Measurements from ENCODE around the gene TMED7. TPM values are rescaled to one million over a fixed set of nuclear protein-coding genes. Genes with fewer than 3 reads are reported as not detected.

Gene TMED7
- total and polyA plus RNA-seq, 11 donors, result 22.0 to 99.1 (median 76.4) TPM

DNA sequence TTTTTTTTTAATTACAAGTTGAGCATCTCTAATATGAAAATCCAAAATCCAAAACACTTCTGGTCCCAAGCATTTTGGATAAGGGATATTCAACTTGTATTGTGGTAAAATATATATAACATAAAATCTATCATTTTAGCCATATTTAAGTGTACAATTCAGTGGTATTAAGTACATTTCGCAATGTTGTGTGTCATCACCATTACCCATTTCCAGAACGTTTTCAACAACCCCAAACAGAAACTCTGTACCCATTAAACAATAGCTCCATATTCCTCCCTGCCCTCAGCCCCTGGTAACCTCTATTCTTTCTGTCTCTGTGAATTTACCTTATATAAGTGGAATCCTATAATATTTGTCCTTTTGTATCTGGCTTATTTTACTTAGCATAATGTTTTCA is 48.5 kb downstream of the TMED7 start:
- TF ChIP-seq, protein P1, sequence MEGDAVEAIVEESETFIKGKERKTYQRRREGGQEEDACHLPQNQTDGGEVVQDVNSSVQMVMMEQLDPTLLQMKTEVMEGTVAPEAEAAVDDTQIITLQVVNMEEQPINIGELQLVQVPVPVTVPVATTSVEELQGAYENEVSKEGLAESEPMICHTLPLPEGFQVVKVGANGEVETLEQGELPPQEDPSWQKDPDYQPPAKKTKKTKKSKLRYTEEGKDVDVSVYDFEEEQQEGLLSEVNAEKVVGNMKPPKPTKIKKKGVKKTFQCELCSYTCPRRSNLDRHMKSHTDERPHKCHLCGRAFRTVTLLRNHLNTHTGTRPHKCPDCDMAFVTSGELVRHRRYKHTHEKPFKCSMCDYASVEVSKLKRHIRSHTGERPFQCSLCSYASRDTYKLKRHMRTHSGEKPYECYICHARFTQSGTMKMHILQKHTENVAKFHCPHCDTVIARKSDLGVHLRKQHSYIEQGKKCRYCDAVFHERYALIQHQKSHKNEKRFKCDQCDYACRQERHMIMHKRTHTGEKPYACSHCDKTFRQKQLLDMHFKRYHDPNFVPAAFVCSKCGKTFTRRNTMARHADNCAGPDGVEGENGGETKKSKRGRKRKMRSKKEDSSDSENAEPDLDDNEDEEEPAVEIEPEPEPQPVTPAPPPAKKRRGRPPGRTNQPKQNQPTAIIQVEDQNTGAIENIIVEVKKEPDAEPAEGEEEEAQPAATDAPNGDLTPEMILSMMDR (IDR thresholded peaks at IDR 0.05), result no peak
- TF ChIP-seq POLR2A (IDR thresholded peaks at IDR 0.05), result no peak

DNA sequence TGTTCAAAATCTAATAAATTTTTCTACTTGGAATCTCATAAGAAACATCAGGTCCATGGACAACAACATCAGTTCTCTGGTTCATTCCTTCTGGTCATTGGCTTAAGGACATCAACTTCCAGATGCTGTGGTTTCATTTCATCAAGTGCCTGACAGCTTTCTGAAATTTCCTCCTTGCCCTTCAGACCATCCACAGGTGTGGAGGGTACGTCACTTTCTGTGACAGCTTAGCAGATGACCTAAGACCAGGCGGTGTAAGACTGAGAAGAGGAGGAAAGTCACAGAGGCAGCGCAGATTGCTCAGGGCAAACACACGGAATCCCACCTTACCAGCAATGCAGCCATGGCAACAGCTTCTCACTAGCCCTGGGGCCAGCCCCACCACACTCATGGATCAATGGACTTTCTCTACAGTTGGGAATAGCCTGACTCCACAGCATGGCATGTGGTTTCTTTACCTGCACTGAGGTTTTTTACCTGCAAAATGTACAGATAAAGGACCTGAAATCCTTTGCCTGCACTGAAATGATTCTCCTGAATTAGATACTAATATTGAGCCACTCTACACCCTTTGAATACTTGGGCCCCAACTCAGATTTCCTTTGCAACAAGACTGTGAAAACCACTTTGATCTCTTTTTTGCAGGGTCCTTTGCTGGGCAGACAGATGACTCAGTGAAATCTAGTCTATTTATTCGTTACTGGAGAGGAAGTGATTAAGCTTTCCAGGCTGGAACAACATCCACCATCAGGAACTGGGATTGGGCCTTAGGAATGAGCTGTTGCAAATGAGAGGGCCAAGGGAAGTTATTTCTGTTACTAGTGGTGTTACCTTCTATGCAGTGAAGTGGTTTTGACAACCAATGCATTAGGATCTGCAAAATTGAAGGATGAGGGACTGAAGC is 50.4 kb downstream of the TMED7 start:
- 84 to 90% (median 86%) methylated on average over 5 of the region's 5 CpGs for WGBS, 4 donors
- H3K4me3 ChIP-seq, result no peak overlapping the region
- ATAC-seq (no peak), DNase-seq (no peak)
- peaks cover 0 to 8% (median 4%) of the 10 kb centered on the region in 9 donors for H3K36me3 ChIP-seq
- peaks cover 0 to 22% (median 0%) of the 10 kb centered on the region in 12 donors for H3K4me1 ChIP-seq
- H3K27ac ChIP-seq, result no peak overlapping the region
- peaks cover 0 to 4% (median 0%) of the 10 kb centered on the region in 12 donors for H3K9me3 ChIP-seq
- TF ChIP-seq, protein P1 (IDR thresholded peaks at IDR 0.05), result no peak
- no peak for TF ChIP-seq POLR2A (IDR thresholded peaks at IDR 0.05)
- H3K27me3 ChIP-seq, result no peaks in the 10 kb centered on the region
- intact Hi-C loops (cut with DNase I), result loop anchor here in 7 of 10 donors (2.0 to 5.0 kb wide), 5 partner anchors 198 to 268 kb away; no protein-coding TSS in a partner anchor

More for the DNA sequence above, 48.5 kb downstream of the TMED7 start:
- H3K9me3 ChIP-seq, result peaks cover 0 to 4% (median 0%) of the 10 kb centered on the region in 12 donors
- WGBS, 4 donors, result 86 to 94% (median 90%) methylated on average over 2 of the region's 2 CpGs
- H3K27ac ChIP-seq, result no peak overlapping the region
- DNase-seq, result no peak
- H3K4me1 ChIP-seq, result peaks cover 0 to 12% (median 0%) of the 10 kb centered on the region in 12 donors
- no peak overlapping the region for H3K4me3 ChIP-seq
- intact Hi-C loops (cut with DNase I), result loop anchor here in 3 of 10 donors (2.0 to 5.0 kb wide), 3 partner anchors 200 to 270 kb away; no protein-coding TSS in a partner anchor
- H3K36me3 ChIP-seq, result peaks cover 0 to 13% (median 9%) of the 10 kb centered on the region in 9 donors
- no peaks in the 10 kb centered on the region for H3K27me3 ChIP-seq
- no peak for ATAC-seq

DNA sequence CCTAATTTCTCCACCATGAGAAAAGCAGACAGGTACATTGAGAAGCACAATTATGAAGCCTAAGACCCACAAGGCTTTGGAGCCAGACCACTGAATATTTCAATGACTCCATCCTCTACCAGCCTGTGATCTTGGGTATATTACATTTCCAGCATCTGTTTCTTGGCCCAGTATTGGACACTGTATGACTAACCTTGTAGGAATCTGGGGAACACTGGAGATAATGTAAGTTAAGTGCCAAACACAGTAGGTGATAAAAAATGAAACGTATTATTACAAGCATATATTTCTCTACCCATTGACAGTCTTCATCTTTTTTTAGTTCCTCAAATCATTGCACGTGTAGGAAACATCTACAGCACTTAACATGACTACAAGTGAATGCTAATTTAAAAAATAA is 52.7 kb downstream of the TMED7 start:
- Histone ChIP-seq H3K4me1 (peaks cover 0 to 22% (median 0%) of the 10 kb centered on the region in 12 donors), H3K27me3 (no peaks in the 10 kb centered on the region), H3K27ac (no peak overlapping the region), H3K4me3 (no peak overlapping the region), H3K9me3 (peaks cover 0 to 4% (median 0%) of the 10 kb centered on the region in 12 donors), H3K36me3 (no peaks in the 10 kb centered on the region)
- DNase-seq (no peak), ATAC-seq (peak in 1 of 4 donors; percentile 39)
- TF ChIP-seq, protein P1 (IDR thresholded peaks at IDR 0.05), result no peak
- no peak for TF ChIP-seq POLR2A (IDR thresholded peaks at IDR 0.05)
- intact Hi-C loops (cut with DNase I), result loop anchor here in 3 of 10 donors (1.0 to 5.0 kb wide), 2 partner anchors 196 kb away; no protein-coding TSS in a partner anchor
- 44 to 63% (median 52%) methylated on average over 2 of the region's 2 CpGs for WGBS, 4 donors

DNA sequence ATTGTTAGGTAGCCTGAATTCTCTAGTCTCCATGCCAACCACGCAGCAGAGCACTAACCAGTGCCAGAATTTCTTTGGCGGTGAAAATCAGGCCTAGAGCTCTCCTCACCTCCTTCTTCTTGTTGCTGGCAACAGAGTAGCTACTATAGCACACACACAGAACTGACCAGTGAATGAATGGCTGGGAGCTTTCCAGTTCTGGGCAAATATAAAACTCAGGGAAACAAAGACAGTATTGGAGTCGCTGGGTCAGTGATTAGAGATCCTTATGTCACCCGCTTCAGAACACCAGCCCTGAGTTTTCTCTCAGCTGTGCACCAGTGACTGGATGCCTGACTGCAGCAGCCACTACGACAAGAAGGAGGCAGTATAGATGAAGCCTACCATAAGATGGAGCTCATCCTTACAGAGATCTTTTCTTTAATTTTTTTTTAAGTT is 54.4 kb downstream of the TMED7 start:
- peak in 1 of 5 donors; percentile 37 for DNase-seq
- H3K27ac ChIP-seq, result peak overlapping the region in 2 of 12 donors; percentile 15
- TF ChIP-seq, protein P1 (IDR thresholded peaks at IDR 0.05), result peak in 2 of 12 donors; percentile 13 to 21
- TF ChIP-seq POLR2A (IDR thresholded peaks at IDR 0.05), result no peak
- peaks cover 0 to 22% (median 0%) of the 10 kb centered on the region in 12 donors for H3K4me1 ChIP-seq
- no peaks in the 10 kb centered on the region for H3K36me3 ChIP-seq
- ATAC-seq, result peak; percentile 82 to 85 (median 83)
- no peaks in the 10 kb centered on the region for H3K9me3 ChIP-seq
- H3K27me3 ChIP-seq, result no peaks in the 10 kb centered on the region
- intact Hi-C loops (cut with DNase I), result loop anchor here in 2 of 10 donors (5.0 kb wide), 1 partner anchor 194 kb away; no protein-coding TSS in a partner anchor
- WGBS, 4 donors, result 54 to 67% (median 56%) methylated on average over 5 of the region's 5 CpGs
- H3K4me3 ChIP-seq, result no peak overlapping the region

Measured in heart left ventricle (tissue), 16 donors.